NCI-H1092 (cell line): ENCODE results near the gene BTD.

Source experiments
- DNase-seq: peaks from one replicate; lab custom pipeline; 2025; lab: John Stamatoyannopoulos, UW

BTD gene

DNA sequence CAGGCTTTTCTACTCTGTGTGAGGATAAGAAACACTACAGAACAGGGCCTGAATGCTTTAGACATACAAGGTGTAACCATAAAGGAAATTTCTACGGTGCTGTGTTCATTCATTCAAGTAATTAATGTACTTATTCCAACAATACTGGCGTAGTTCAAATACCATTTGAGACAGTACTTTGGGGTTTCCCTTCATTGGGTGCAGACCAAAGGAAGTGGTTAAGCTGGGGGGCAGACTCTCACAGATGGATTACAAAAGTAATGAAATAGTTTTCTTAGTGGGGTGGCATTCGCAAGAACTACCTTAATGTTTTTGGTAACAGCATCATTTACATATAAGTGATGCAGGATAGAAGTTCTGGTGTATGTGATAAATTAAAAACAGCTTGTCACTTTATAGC, 65.9 kb downstream of the BTD start:
- DNase-seq: no peak

- no peak for DNase-seq
These were observed 72.0 kb downstream of the BTD start for GRCh38 chr3:15673536-15673935.

DNA sequence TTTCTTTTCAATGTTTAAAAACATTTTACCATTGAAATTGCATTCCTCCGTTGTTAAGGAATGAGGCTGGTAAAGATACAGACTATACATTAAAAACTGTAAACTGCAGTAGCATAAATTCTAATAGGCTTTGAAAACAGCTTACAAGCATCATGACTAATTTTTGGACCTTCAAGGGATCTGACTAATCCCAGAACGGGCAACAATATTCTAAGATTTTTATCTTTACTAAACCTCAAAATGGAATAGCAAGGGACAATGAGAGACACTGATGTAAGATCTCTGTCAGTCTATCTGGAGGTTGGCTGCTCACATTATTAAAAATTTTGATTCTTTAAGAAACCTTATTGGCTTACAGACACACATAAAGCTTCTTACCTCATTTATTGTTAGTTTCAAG, 74.7 kb downstream of the BTD start:
- no peak for DNase-seq

DNA sequence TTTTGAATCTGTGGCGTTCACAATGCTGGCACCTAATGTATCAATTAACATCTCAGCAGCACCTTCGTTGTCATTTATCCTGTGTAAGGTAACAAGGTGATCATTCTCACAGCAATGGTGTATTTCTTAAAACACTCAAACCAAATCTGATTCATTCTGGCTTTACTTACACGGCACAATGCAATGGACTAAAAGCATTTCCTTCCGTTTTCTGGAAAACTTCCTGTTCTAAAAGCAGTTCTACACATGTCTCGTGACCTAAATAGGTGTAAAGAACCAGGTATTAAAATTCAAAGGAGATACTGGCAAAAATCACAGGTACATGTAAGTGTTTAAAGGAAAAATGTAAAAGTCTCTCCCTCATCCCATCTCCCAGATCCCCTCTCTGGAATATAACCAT, 77.8 kb downstream of the BTD start:
- no peak for DNase-seq

- DNase-seq: no peak
These were observed 80.1 kb downstream of the BTD start for GRCh38 chr3:15681668-15682067.

DNA sequence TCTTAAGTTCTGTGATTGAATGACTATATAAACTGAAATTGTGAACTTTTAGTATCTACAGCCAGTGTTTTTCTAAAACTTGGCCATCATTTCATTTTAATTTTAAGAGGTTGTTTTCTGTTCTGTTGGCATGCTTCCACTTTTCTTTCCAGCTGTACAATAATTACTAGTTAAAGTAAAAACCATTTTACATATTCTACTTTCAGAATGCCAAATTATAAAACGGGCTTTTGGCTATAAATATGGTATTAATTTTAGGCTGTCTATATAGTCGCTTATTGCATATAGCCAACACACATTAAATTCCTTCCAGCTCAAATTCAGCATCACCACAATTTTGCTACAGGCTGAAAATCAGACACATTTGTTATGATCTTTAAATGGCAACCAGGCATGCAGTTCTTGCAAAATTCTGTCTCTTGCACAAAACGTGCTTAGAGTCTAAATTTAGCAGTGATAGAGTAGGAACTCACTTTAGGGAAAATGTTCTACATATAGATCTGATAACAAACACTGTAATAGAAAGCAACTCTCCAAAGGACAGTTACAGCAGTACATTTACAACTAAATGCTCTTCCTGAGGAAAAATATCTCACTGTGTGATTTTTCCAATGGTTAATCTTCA, 81.1 kb downstream of the BTD start:
- DNase-seq: no peak

DNA sequence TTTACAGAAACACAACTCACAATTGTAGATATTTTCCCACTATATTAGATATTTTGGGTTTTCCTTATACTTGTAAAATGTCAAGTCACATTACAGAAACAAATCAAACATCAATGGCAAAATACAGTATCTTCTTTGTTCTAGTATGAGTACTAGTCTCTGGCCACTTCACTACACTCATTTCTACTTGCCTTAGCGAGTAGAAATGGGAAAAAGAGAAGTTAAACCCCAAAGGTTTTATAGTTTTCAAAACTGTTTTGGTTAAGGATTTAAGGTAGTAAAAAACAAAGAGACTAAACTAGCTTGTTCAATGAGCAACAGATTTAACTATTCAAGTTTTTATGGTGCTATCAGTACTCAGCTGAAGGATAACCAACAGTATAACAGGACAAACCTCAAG, 81.7 kb downstream of the BTD start:
- no peak for DNase-seq

DNA sequence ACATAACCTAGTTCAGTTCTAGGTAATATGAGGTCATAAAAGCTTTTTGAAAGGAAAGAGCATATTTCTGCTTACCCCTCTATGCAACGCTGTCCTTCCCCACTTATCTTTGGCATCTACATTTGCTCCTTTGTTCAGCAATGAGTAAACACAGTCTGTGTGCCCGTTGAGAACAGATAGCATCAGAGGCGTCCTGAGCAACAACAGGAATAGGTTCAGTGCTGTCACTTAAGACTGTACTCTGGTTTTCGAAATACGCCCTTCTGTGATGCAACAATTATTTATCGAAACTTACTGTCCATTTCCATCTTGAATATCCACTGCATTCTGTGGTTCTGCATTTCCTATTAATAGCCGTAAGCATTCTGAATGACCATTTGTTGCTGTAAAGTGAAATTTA, 84.4 kb downstream of the BTD start:
- no peak for DNase-seq

DNA sequence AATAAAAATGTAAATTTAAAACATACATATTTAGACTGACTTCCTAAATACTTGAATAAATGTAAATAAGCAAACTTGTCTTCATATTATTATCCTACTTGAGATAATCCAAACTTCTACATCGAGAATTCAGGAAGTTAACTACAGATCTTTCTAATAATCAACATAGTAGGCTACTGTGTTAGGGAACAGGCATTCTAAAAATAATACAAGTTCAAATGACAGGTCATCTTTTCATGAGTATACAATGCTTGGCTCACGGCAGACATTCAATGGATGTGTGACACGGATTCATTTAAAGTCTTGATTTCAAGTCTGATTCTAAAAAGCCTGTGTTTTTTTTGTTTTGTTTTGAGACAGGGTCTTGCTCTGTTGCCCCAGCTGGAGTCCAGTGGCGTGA, 88.7 kb downstream of the BTD start:
- no peak for DNase-seq

- DNase-seq: no peak
These were observed 89.2 kb downstream of the BTD start for GRCh38 chr3:15690748-15691147.

GRCh38 chr3:15693355-15693754, 91.8 kb downstream of the BTD start:
- no peak for DNase-seq

DNA sequence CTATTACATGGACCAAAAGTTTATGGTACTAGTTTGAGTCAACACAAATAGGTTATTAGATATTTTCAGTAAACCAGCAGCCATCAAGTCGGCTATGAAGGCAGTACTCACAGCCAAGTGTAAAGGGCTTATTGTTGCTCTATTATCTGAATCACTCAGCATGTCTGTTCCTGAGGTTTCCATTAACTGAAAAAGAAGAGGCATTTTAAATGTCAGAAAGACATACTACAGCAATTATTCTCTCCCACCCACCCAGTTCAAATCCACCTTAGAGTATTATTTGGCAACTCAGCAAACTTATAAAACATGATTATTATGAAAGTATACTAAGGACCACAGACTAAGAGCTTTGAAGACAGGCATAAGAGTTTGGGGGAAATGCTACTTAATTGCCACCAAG, 93.1 kb downstream of the BTD start:
- DNase-seq: no peak
